IPS-NIHi11 (cell line): ENCODE data around the gene RAD51B.

Source experiments
- DNase-seq: peaks from one replicate; pipeline ENCODE4 v3.0.0; 2012; ENCODE audit warnings: mixed read lengths, low spot score

The RAD51B gene

GRCh38 chr14:67835596-67835995 is 16.0 kb downstream of the RAD51B start:
- DNase-seq: no peak

GRCh38 chr14:67837011-67837624 is 17.5 kb downstream of the RAD51B start:
- DNase-seq: peak; percentile 26

- DNase-seq: no peak
Observed at GRCh38 chr14:67846029-67846610, 26.5 kb downstream of the RAD51B start.

- no peak for DNase-seq
Observed at GRCh38 chr14:67850066-67850830, 30.7 kb downstream of the RAD51B start.

- no peak for DNase-seq
Observed at GRCh38 chr14:67851785-67852410, 32.3 kb downstream of the RAD51B start.

- DNase-seq: no peak
Observed at GRCh38 chr14:67852926-67853604, 33.5 kb downstream of the RAD51B start.

GRCh38 chr14:67853715-67854114 is 34.1 kb downstream of the RAD51B start:
- no peak for DNase-seq

- DNase-seq: no peak
Observed at GRCh38 chr14:67856827-67857226, 37.2 kb downstream of the RAD51B start.

- no peak for DNase-seq
Observed at GRCh38 chr14:67857778-67858350, 38.3 kb downstream of the RAD51B start.

GRCh38 chr14:67859169-67859749 is 39.7 kb downstream of the RAD51B start:
- no peak for DNase-seq

GRCh38 chr14:67863223-67863622 is 43.6 kb downstream of the RAD51B start:
- no peak for DNase-seq

- no peak for DNase-seq
Observed at GRCh38 chr14:67875175-67876006, 55.8 kb downstream of the RAD51B start.

GRCh38 chr14:67879026-67879425 is 59.4 kb downstream of the RAD51B start:
- no peak for DNase-seq

GRCh38 chr14:67881225-67881624 is 61.6 kb downstream of the RAD51B start:
- no peak for DNase-seq

GRCh38 chr14:67882986-67883555 is 63.5 kb downstream of the RAD51B start:
- no peak for DNase-seq

GRCh38 chr14:67883717-67884116 is 64.1 kb downstream of the RAD51B start:
- DNase-seq: no peak

- no peak for DNase-seq
Observed at GRCh38 chr14:67886191-67886590, 66.6 kb downstream of the RAD51B start.

- DNase-seq: no peak
Observed at GRCh38 chr14:67887478-67887877, 67.9 kb downstream of the RAD51B start.

- no peak for DNase-seq
Observed at GRCh38 chr14:67889455-67889854, 69.9 kb downstream of the RAD51B start.

GRCh38 chr14:67892466-67893100 is 73.0 kb downstream of the RAD51B start:
- no peak for DNase-seq
